MM.1S (cell line): Measurements from ENCODE around the gene RPUSD1.

ENCODE experiments used
- EZH2 ChIP-seq: fragments of 300-600 bp; sonication (generic); optimal IDR thresholded peaks from 2 replicates; pipeline ENCODE3; 2017; ENCODE audit warnings: low read depth, mild to moderate bottlenecking, antibody characterized with exemption, low read length, mixed read lengths
- EZH2phosphoT487 ChIP-seq: fragments of 300-600 bp; sonication (generic); IDR thresholded peaks from 2 replicates; pipeline ENCODE4 v1.6.1; 2018; ENCODE audit warnings: antibody characterized with exemption, low read length
- TF ChIP-seq, protein P1 (sequence below): fragments of 300-600 bp; sonication (generic); IDR thresholded peaks from 2 replicates; pipeline ENCODE4 v1.5.1; 2016; ENCODE audit warnings: antibody characterized with exemption, low read length, mixed read lengths

DNA sequence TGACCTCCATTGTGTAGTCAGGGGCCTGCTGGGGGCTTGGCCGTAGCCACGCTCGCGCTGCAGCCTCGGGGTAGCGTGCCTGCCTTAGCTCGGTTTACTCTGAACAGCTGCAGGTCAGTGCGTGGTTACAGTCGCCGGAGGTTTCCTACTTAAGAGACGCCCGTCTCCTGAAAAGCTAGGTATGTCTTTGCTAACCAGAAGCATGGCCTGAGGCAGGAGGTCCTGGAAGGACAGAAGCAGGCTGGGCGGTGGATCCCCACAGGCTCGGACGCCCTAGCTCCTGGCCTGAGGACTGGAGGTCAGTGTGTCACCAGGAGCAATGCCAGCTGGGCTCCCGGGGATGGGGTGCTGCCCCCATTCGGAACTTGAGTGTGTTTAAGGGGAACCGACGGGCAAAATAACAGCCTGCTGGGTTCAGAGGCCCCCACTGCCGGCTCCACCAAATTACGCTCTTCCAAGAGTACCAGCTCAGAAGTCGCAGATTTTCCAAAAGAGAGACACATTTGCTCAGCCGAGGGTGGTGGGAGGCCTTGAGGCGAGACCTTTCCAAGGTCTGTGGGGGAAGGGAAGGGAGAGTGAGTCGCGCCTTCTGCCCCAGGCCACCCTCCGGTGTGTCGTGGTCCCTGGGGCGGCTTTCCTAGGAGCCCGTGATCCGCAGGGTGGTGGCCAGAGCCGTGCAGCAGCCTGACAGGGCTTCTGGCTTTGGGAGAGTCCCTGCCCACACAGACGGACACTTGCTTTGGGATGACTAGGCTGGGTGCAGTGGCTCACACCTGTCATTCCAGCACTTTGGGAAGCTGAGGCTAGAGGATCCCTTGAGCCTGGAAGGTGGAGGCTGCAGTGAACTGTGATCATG lies 16.2 kb upstream of the RPUSD1 start:
- TF ChIP-seq, protein P1, sequence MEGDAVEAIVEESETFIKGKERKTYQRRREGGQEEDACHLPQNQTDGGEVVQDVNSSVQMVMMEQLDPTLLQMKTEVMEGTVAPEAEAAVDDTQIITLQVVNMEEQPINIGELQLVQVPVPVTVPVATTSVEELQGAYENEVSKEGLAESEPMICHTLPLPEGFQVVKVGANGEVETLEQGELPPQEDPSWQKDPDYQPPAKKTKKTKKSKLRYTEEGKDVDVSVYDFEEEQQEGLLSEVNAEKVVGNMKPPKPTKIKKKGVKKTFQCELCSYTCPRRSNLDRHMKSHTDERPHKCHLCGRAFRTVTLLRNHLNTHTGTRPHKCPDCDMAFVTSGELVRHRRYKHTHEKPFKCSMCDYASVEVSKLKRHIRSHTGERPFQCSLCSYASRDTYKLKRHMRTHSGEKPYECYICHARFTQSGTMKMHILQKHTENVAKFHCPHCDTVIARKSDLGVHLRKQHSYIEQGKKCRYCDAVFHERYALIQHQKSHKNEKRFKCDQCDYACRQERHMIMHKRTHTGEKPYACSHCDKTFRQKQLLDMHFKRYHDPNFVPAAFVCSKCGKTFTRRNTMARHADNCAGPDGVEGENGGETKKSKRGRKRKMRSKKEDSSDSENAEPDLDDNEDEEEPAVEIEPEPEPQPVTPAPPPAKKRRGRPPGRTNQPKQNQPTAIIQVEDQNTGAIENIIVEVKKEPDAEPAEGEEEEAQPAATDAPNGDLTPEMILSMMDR = no peak
- TF ChIP-seq EZH2phosphoT487 (no peak), EZH2 (no peak)
